H54 (cell line): ENCODE measurements around the gene DAPK1.

Source experiments
- DNase-seq: peaks from one replicate; pipeline ENCODE4 v3.0.0; 2011; ENCODE audit warnings: low spot score, mixed read lengths; ENCODE audit not compliant: insufficient read length
- FAIRE-seq: peaks from 3 replicates; lab custom pipeline; 2011; peaks lifted over from hg19 to GRCh38; lab: Jason Lieb, UNC
- POLR2A ChIP-seq: IDR thresholded peaks from 2 replicates; pipeline ENCODE4 v1.6.1; 2011; ENCODE audit warnings: low read depth, mild to moderate bottlenecking, low read length

Gene DAPK1

GRCh38 chr9:87497604-87498045 is at the start of gene DAPK1:
TSS of gene DAPK1 (plus strand) at chr9:87497867. CDS start at chr9:87499078, 1,211 bp downstream.
- no peak for DNase-seq
- no peak for TF ChIP-seq POLR2A
- no peak for FAIRE-seq

- DNase-seq: no peak
- TF ChIP-seq POLR2A: no peak
- FAIRE-seq: no peak
Measured at GRCh38 chr9:87451149-87451548, 46.5 kb upstream of the DAPK1 start.

GRCh38 chr9:87455407-87455806 is 42.3 kb upstream of the DAPK1 start:
- no peak for TF ChIP-seq POLR2A
- FAIRE-seq (no peak), DNase-seq (no peak)

- no peak for TF ChIP-seq POLR2A
- no peak for FAIRE-seq
- DNase-seq: no peak
Measured at GRCh38 chr9:87461256-87461655, 36.4 kb upstream of the DAPK1 start.

- FAIRE-seq: no peak
- no peak for DNase-seq
- no peak for TF ChIP-seq POLR2A
Measured at GRCh38 chr9:87464110-87464991, 33.3 kb upstream of the DAPK1 start.

- FAIRE-seq (no peak), DNase-seq (no peak)
- TF ChIP-seq POLR2A: no peak
Measured at GRCh38 chr9:87464992-87465378, 32.7 kb upstream of the DAPK1 start.

- no peak for FAIRE-seq
- no peak for DNase-seq
- no peak for TF ChIP-seq POLR2A
Measured at GRCh38 chr9:87465816-87466215, 31.9 kb upstream of the DAPK1 start.

GRCh38 chr9:87467187-87467586 is 30.5 kb upstream of the DAPK1 start:
- no peak for TF ChIP-seq POLR2A
- FAIRE-seq (no peak), DNase-seq (no peak)

- no peak for DNase-seq
Measured at GRCh38 chr9:87469793-87470465, 27.7 kb upstream of the DAPK1 start.

GRCh38 chr9:87471746-87472145 is 25.9 kb upstream of the DAPK1 start:
- no peak for TF ChIP-seq POLR2A
- no peak for DNase-seq
- FAIRE-seq: no peak

More at GRCh38 chr9:87469793-87470465, 27.7 kb upstream of the DAPK1 start:
- no peak for TF ChIP-seq POLR2A
- FAIRE-seq: no peak

GRCh38 chr9:87475463-87475862 is 22.2 kb upstream of the DAPK1 start:
- FAIRE-seq (no peak), DNase-seq (no peak)
- no peak for TF ChIP-seq POLR2A

- TF ChIP-seq POLR2A: no peak
- FAIRE-seq (no peak), DNase-seq (no peak)
Measured at GRCh38 chr9:87478226-87478992, 19.3 kb upstream of the DAPK1 start.

GRCh38 chr9:87479801-87480201 is 17.9 kb upstream of the DAPK1 start:
- DNase-seq: peak; percentile 51
- no peak for TF ChIP-seq POLR2A
- FAIRE-seq: peak; percentile 27

- FAIRE-seq: no peak
Measured at GRCh38 chr9:87481890-87482855, 15.5 kb upstream of the DAPK1 start.

More at GRCh38 chr9:87481890-87482855, 15.5 kb upstream of the DAPK1 start:
- DNase-seq: no peak
- TF ChIP-seq POLR2A: no peak
